DMS53 (cell line): Measurements from ENCODE around the gene TNRC6A.
"Not testable (repeated sequence)": the region's sequence is repeated elsewhere in the genome, so short reads cannot be mapped to it uniquely, and the experiment has no call there.

Experiments
- DNase-seq: peaks from one replicate; lab custom pipeline; 2025; lab: John Stamatoyannopoulos, UW

The TNRC6A gene

GRCh38 chr16:24845726-24846547 is 116.5 kb downstream of the TNRC6A start, which contains the start of gene SLC5A11:
TSS of gene SLC5A11 (plus strand) at chr16:24845963. CDS start at chr16:24858644, 12,681 bp downstream.
- DNase-seq = no peak

- no peak for DNase-seq
Observed at GRCh38 chr16:24846548-24847357, 117.3 kb downstream of the TNRC6A start.

- no peak for DNase-seq
Observed at GRCh38 chr16:24847358-24847664, 117.9 kb downstream of the TNRC6A start.

GRCh38 chr16:24848065-24848464 is 118.6 kb downstream of the TNRC6A start:
- DNase-seq = no peak

- no peak for DNase-seq
Observed at GRCh38 chr16:24849641-24850040, 120.2 kb downstream of the TNRC6A start.

GRCh38 chr16:24850289-24850938 is 121.0 kb downstream of the TNRC6A start:
- DNase-seq = no peak

GRCh38 chr16:24851700-24852099 is 122.2 kb downstream of the TNRC6A start:
- no peak for DNase-seq

- peak; percentile 17 for DNase-seq
Observed at GRCh38 chr16:24852281-24852721, 122.8 kb downstream of the TNRC6A start.

- no peak for DNase-seq
Observed at GRCh38 chr16:24853169-24853824, 123.8 kb downstream of the TNRC6A start.

- peak; percentile 59 for DNase-seq
Observed at GRCh38 chr16:24853830-24854229, 124.4 kb downstream of the TNRC6A start.

- no peak for DNase-seq
Observed at GRCh38 chr16:24854607-24855171, 125.2 kb downstream of the TNRC6A start.

GRCh38 chr16:24855678-24856077 is 126.2 kb downstream of the TNRC6A start:
- no peak for DNase-seq

- DNase-seq = not testable (repeated sequence)
Observed at GRCh38 chr16:24856871-24857270, 127.4 kb downstream of the TNRC6A start.

- DNase-seq = peak; percentile 30
Observed at GRCh38 chr16:24858219-24859041, 129.0 kb downstream of the TNRC6A start.

GRCh38 chr16:24861461-24861860 is 132.0 kb downstream of the TNRC6A start:
- no peak for DNase-seq

GRCh38 chr16:24863582-24864437 is 134.4 kb downstream of the TNRC6A start:
- DNase-seq = no peak

GRCh38 chr16:24869033-24869432 is 139.6 kb downstream of the TNRC6A start:
- DNase-seq = no peak

GRCh38 chr16:24871891-24872290 is 142.4 kb downstream of the TNRC6A start:
- DNase-seq = no peak

- no peak for DNase-seq
Observed at GRCh38 chr16:24873028-24873427, 143.6 kb downstream of the TNRC6A start.

GRCh38 chr16:24875466-24875865 is 146.0 kb downstream of the TNRC6A start:
- no peak for DNase-seq
